GM12875 (cell line): ENCODE results near the gene MPHOSPH8.

ENCODE experiments used
- H3K4me3 ChIP-seq: one replicate; pipeline ENCODE4 v1.5.1; 2011; ENCODE audit warnings: low read depth, low read length, control low read depth
- CTCF ChIP-seq: IDR thresholded peaks from 2 replicates; pipeline ENCODE4 v1.5.1; 2011; ENCODE audit warnings: low read depth, mild to moderate bottlenecking, control low read depth, inconsistent platforms, low read length, moderate library complexity, borderline replicate concordance; ENCODE audit not compliant: insufficient read depth

Gene MPHOSPH8

GRCh38 chr13:19713186-19713965 is 79.9 kb downstream of the MPHOSPH8 start:
- TF ChIP-seq CTCF: no peak
- no peak overlapping the region for H3K4me3 ChIP-seq

GRCh38 chr13:19720039-19720438 is 86.6 kb downstream of the MPHOSPH8 start:
- H3K4me3 ChIP-seq: no peak overlapping the region
- no peak for TF ChIP-seq CTCF
